ENCODE results near the gene RUFY3.
"Not testable (repeated sequence)": the region's sequence is repeated elsewhere in the genome, so short reads cannot be mapped to it uniquely, and the experiment has no call there.

RUFY3 gene

DNA sequence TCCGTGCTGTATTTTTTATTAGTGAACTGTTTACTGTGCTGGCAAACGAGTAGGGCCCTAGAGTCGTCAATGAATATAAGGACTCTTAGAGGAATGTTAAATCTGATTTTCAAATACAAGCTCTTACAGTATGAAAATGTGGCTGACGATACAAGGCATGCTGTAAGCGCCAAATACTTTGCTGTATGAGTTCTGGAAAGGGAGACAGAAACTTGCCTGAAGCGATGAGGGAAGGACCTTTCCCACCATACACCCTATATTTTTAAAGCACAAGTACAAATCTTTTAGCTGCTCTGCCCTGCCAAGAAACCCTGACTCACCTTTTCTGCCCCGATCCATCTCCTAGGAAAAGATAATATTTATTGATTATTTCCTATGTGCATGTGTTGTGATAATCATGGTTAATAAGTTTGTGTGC lies 15.7 kb upstream of the RUFY3 start:
- no peak for DNase-seq (ENCODE audit: low read depth)

DNA sequence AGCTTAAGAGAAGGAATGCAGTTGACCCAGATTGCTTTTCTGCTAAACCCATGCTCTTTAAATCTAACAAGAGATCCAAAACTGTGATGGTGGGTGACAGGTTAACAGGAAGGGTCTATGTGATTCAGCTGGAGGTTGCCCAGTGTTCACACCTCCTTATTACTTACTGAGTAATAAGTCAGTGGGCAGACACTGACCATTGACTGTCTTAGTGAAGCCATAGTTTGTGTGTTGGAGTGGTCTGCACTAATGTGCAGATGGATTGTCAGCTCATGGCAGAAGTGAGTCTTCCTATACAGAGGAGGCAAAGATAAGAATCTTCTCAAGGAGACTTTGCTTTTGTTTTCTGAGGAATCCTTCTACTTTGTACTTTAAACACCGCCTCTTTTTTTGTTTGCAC lies 15.2 kb upstream of the RUFY3 start:
- no peak for DNase-seq (ENCODE audit: low read depth)

DNA sequence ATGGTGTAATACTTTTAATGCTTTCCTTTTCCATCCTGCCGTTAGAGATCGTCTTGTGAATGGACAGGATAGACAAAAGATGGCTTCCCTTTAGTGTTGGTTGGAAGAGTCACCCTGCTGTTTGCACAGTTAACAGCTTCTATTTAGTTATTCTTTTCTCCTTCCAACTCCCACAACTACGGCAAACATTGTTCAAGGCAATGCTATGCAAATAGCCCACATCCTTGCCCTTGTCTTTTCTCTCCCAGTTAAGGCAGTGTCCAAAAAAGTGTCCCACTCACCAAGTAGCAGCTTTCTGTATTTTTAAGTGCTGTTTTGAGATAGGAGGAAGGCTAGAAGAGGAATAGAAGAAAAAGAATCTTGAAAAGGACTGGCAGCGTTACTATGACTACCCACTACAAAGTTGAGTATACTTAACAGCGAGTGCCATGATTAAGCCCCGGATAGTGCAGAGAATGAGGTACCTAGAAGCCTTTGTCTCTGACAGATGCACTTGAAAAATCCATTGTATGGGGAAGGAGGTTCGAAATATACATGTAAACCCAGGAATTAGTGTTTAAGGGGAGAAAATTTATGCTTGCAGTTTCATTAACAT lies 12.1 kb upstream of the RUFY3 start:
- no peak for DNase-seq (ENCODE audit: low read depth)

DNA sequence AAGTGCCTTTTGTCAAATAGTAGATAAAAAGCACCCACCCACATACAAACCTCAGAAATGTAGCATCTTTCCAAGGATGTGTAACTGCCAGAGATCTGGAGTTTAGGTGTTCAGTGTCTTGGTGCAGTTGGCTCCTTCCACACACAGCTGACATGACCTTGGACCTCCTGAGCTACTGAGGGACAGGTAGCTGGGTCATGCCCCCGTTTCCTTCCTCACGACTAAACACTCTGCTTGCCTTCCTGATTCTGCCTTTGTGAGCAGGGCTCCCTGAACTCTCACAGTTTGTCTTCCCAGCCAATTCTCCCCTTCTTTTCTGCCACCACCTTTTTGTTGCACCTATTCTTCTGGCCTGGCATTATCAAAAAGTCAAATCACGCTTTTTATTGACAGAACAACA lies 10.2 kb upstream of the RUFY3 start:
- no peak for DNase-seq (ENCODE audit: low read depth)

DNA sequence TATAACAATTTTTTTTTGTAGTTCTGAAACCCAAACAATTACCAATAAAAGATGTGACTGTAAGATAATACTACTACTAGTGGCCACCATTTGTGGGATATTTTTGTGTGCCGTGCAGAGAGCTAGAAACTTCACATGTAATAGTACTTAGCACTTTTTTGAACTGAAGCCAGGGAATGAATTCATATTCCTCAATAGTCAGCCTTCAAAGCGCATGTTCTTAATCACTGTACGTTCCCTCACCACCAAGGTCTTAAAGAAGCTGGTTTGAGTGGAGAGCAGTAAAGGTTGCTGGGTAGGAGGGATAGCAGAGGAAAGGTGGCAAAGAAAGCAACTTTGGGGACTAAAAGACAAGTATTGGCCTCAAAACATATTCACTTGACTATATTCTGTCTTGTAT lies 9.6 kb upstream of the RUFY3 start:
- DNase-seq (ENCODE audit: low read depth) = no peak

DNA sequence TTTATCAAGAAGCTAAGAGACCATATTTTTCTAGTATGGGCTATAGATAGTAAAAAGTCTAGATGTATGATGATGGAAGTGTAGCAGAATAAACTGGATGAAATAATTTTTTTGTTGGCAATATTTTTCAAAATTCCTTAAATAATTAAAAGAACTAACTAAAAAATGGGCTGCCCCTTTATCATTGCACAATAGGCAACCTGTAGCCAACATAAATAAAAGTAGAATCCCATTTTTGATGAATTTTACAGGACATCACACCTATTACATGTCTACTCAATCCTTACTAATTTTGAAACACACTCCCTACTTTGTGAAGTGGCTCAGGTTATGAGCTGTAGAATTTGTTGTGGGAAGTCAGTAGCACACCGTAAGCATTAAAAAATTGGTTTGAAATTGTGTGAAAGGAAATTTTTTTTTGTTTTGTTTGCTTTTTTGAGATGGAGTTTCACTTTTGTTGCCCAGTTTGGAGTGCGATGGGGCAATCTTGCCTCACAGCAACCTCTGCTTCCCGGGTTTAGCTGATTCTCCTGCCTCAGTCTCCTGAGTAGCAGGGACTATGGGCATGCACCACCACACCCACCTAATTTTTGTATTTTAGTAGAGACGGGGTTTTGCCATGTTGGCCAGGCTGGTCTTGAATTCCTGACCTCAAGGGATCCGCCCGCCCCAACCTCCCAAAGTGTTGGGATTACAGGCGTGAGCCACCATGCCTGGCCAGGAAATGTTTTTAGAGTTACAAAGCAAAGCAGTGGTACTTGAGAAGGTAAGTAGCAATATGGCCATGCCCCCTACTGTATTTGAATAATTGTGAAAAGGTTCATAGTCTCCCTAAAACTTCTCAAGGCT lies 8.9 kb upstream of the RUFY3 start:
- DNase-seq (ENCODE audit: low read depth) = no peak

DNA sequence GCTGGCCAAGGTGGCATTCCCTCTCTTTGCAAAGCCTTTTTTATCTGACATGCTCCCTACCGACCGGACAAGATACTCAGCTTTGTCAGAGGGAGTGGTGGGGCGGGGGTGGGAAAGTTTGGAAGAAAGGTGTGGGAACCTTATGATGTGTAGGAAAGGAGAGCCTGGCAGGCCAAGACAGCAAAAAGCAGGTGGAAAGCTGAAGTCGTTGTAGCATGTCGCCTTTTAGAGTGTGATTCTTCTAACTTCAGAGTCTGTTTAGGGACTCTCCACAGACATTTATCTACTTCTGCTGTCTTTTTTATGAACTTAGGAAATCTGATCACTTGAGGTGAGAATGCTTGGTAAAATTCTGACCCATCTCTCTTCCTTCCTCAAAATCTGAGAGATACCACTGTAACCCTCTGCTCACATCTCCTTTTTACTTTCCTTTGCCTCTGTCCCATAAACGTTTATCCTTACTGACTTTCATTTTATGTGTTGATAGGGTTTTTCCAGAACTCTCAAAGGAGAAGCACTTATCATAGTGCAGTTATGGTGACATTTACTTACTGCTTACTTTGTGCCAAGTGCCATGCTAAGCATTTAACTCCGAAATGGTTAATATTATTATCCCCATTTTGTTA lies 8.2 kb upstream of the RUFY3 start:
- DNase-seq (ENCODE audit: low read depth) = no peak

DNA sequence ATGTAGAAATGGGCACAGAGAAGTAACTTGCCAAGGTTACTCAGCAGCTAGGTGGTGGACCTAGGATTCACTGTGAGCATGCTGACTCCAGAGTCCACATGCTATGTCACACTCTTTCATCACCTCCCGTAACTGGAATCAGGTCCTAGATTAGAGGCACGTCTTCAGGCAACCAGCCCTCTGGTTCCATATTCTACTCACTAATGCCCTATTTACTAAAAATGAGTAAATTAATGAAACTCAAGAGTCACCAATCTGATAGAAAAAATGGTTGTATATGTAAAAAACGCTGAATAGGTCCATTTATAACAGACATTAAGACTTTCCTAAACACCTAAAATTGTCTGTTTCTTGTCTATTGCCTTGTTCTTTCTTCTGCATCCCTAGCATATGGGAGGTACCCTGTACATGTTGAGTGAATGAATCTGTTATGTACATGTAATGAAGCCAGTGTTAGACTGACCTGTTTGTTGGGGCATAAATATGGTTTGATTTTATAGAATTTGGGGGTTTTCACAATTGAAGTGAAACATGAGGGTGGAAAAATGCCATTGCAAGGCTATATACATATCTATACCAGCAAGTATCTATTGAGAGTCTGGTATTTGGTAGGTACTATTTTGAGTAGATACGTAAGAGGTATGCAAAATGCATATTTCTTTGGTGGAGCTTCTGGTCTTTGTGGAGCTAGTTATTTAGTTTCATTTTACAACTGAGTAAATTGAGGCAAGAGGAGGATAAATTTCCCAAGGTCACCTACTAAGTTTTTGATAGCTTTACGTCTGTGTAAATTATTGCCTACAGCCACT lies 7.5 kb upstream of the RUFY3 start:
- no peak for DNase-seq (ENCODE audit: low read depth)

DNA sequence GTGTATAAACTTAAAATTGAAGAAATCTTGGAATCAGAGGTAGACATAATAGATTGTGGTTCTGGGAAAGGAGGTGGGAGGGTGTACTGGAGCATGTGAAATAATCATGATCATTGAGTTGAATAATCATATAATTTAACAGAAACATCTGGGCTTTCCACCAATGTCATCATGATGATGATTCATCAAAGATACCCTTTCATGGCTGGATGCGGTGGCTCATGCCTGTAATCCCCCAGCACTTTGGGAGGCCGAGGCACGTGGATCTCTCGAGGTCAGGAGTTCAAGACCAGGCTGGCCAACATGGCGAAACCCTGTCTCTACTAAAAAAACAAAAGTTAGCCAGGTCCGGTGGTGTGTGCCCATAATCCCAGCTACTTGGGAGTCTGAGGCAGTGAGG lies 6.7 kb upstream of the RUFY3 start:
- DNase-seq (ENCODE audit: low read depth) = no peak

DNA sequence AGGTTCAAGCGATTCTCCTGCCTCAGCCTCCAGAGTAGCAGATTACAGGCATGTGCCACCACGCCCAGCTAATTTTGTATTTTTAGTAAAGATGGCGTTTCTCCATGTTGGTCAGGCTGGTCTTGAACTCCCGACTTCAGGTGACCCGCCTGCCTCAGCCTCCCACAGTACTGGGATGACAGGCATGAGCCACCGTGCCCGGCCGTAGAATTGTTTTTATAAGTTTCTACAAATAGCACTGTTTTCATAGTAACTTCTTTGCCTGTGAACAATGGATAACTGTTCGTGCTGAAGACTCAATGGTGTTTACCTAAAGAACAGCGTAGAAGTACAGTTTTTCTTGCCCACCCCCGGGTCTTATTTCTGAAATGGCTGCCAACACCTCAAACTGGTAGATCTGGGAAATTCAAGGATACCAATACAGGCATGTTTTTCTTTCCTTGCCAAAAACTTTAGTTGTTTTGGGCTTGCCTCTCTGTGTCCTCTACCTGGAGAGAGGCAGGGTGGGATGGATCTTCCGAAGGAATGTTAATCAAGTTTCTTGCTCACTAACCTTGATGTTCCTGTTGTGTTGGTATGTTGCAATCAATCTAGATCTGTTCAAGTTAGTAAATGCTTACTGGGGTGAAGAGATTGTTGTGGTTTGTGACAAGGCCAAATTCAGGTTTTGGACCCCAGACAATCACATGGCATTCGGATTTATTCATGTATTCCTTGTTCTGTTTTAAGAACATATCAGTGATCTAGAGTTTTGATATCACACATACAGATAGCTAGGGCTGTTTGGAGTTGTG lies 2.8 kb upstream of the RUFY3 start:
- no peak for DNase-seq (ENCODE audit: low read depth)

DNA sequence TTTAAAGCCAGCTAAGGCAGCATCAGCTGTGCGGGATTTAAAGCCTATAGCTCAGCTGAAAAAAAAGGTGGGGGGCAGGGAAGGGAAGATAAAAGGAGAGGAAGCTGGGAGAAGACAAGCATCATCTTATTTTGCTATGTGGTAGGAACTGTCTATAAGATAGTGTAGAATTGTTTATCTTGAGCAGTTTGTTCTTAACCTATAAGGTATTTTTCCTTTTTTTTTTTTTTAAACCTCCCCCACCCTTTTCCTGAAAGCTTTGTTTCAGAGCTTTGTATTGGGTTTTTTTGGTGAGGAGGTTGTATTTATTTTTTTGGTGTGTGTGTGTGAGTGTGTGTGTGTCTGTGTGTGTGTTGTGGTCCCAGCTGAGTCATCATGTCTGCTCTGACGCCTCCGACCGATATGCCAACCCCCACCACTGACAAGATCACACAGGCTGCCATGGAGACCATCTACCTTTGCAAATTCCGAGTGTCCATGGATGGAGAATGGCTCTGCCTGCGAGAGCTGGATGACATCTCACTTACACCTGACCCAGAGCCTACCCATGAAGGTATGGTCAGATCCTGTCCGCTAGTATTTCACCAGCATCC lies 531 bp downstream of the RUFY3 start:
- DNase-seq (ENCODE audit: low read depth) = no peak

DNA sequence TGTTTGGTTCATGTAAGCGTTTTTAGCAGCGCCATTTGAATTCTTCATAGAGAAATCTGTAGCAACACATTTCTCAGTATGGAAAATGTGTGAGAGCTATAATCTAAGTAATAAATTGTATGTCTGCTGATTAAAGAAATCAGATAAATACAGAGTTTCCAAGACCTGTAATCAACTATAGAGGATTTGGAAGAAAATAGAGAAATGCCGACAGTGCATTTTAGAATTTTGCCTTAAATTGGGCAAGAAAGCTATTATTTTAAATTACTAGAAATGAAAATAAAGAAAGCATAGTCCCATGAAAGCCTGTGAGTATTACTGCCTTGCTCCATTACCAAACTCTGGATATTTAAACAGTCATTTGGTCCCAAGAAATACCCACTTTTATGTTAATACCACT lies 2.7 kb downstream of the RUFY3 start:
- DNase-seq (ENCODE audit: low read depth) = no peak

DNA sequence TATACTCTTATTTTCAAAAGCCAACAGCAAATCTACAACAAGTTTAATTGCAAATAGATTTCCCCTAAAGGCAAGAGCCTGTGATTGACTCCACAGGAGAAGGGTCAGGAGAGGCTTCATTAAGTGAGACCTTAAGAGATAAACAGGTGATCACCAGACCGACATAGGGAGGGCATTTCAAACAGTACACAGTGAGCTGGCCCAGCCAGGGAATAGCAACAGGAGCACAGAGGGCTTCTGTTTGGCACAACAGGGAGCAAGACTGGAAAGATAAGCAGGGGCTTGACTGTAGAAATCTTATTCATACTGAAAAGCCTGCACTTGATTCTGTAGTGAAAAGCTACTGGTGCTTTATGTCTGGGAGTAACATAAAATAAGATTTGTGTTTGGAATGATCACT lies 3.9 kb downstream of the RUFY3 start:
- DNase-seq (ENCODE audit: low read depth) = no peak

DNA sequence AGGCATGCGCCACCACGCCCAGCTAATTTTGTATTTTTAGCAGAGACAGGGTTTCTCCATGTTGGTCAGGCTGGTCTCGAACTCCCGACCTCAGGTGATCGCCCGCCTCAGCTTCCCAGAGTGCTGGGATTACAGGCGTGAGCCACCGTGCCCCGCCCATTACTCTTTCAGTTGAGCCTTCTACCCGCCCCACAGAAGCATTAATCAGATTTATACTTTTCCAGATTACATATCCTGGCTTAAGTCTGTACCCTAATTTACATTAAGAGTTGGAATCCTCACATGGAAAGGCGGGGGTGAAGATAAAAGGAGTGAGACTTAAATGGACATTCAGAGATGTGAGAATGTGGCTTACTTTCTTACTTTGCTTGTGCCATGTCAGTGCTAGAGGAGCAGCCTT lies 4.8 kb downstream of the RUFY3 start:
- not testable (repeated sequence) for DNase-seq (ENCODE audit: low read depth)

DNA sequence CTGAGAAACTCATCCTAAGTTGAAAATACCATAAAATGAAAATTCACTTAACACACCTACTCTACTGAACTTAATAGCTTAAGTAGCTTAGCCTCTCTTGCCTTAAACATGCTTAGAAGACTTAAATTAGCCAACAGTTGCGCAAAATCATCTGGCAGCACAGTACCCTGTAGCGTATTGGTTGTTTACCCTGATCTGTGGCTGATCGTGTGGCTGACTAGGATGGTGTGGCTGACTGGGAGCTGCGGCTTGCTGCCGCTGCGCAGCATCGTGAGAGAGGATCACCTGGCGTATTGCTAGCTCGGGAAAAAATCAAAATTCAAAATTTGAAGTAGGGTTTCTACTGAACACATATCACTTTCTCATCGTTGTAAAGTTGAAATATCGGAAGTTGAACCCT lies 6.3 kb downstream of the RUFY3 start:
- no peak for DNase-seq (ENCODE audit: low read depth)

DNA sequence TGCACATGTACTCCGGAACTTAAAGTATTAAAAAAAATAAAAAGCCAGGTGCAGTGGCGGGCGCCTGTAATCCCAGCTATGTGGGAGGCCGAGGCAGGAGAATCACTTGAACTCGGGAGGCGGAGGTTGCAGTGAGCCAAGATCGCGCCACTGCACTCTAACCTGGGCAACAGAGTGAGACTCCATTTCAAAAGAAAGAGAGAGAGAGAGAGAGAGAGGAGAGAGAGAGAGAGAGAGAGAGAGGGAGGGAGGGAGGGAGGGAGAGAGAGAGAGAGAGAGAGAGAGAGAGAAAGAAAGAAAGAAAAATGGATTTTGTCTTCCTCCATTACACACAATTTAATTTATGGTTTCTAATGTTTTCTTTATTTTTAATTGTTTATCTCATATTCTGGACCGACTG lies 11.1 kb downstream of the RUFY3 start:
- not testable (repeated sequence) for DNase-seq (ENCODE audit: low read depth)

DNA sequence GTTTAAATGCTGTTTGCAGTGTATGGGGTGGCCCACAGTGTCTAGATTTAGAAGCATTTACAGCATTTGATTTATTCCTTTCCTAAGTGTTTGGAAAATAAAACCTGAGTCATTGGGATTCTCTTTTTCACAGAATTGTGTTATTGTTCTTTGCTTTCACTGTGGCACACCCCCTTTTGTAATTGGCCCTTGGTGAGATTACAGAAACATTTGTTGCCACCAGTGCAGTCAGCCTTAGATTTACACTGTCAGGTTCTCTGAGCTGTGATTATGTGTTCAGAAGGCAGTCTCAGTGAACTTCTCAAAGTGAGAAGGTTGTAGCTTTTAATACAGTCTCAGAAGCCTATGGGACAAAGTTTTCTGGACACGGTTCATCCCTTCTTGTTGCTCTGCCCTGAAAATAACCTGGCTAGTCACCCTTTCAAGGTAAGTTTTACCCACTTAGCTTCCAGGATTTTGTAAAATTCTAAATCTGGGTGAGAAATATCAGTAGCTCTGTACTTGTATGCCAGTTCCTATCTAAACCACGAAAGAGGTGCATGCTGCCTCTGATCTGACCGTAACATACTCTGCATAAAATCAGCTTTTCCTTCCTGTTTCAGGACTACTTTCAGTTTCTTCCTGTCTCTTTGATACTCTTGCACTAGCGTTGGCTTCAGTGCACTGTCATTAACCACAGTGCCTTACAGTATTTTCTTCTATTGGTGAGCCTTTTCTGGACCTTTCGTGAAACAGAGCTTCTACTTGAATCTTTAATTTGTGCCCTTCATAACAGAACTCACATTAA lies 12.6 kb downstream of the RUFY3 start:
- no peak for DNase-seq (ENCODE audit: low read depth)

DNA sequence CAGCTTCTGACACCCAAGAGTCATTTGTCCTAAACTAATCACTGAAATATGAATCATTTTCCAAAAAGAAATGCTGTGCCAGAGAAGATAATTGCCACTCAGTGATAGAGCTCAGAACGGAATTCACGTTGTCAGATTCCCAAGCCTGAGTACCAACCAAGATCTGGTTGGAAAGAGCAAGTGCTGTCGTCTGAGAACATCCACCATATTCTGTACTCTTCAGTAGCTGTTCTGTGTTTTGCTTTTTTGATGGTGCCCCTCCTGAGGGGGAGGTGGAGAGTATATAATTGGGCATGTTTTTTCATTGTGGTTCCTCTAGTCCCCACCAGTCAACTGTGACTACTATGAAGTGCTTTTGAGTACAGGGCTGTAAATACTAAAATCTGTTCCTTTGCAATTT lies 13.2 kb downstream of the RUFY3 start:
- DNase-seq (ENCODE audit: low read depth) = no peak

DNA sequence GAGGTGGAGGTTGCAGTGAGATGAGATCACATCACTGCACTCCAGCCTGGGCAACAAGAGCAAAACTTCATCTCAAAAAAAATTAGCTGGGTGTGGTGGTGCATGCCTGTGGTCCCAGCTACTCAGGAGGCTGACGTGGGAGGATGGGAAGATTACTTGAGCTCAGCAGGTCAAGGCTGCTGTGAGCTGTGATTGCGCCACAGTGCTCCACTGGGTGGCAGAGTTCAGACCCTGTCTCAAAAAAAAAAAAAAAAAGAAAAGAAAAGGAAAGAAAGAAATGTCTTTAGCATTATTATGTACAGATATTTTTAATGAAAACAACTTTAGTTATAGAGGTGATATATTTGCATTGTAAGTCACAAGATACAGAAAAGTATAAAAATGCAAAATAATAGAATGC lies 14.2 kb downstream of the RUFY3 start:
- DNase-seq (ENCODE audit: low read depth) = not testable (repeated sequence)

DNA sequence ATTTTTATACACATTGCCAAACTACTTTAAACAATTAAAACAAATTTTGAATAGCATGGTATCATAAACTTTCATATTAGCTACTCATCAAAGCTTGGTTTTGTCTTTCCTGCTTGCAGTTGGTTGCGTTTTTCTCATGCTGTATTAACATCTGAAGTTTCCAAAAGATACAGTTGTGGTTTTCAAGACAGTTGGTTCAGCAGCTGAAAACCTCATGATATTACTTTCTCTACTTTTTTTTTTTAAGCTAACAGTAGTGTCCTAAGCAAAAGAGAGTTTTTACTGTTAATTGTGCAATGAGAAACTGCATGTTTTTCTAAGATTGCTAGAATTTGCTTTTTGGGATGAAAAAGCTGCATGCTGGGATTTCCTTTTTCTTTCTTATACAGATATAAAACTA lies 15.2 kb downstream of the RUFY3 start:
- DNase-seq (ENCODE audit: low read depth) = no peak

DNA sequence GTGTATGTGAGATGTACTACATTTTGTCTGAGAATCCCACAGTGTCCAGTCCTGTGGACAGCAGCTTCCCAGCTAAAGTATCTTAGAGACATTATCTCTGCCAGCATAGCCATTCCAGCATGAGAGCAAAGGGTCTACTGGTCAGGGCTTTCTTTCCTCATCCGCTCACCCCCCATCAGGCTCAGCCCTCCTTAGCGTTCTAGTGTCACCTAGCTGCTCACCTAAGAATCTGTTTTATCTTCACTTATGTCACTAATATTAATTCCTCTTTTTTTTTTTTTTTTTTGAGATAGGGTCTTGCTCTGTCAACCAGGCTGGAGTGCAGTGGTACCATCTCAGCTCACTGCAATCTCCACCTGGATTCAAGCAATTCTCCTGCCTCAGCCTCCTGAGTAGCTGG lies 15.6 kb downstream of the RUFY3 start:
- no peak for DNase-seq (ENCODE audit: low read depth)

Data from HS-5 (cell line).